ENCODE data around the gene SLC6A4. TPM values are rescaled to one million over a fixed set of nuclear protein-coding genes. Genes with fewer than 3 reads are reported as not detected.
"Not testable (repeated sequence)": the region's sequence is repeated elsewhere in the genome, so short reads cannot be mapped to it uniquely, and the experiment has no call there.

Gene SLC6A4
- polyA plus RNA-seq, 3 donors: 0.66 to 0.90 (median 0.71) TPM

GRCh38 chr17:30174556-30174955, 60.9 kb downstream of the SLC6A4 start:
- no peak for DNase-seq

GRCh38 chr17:30173649-30174048, 61.8 kb downstream of the SLC6A4 start:
- DNase-seq: no peak

- no peak for DNase-seq
Observed at GRCh38 chr17:30172560-30172959, 62.9 kb downstream of the SLC6A4 start.

- DNase-seq: no peak
Observed at GRCh38 chr17:30170415-30170987, 65.0 kb downstream of the SLC6A4 start.

GRCh38 chr17:30165960-30166359, 69.5 kb downstream of the SLC6A4 start:
- DNase-seq: no peak

GRCh38 chr17:30165147-30165546, 70.3 kb downstream of the SLC6A4 start:
- DNase-seq: no peak

GRCh38 chr17:30164531-30164930, 71.0 kb downstream of the SLC6A4 start:
- DNase-seq: no peak

GRCh38 chr17:30161601-30162000, 73.9 kb downstream of the SLC6A4 start:
- no peak for DNase-seq

GRCh38 chr17:30160419-30161172, 74.9 kb downstream of the SLC6A4 start:
- DNase-seq: no peak

- DNase-seq: no peak
Observed at GRCh38 chr17:30158896-30159625, 76.4 kb downstream of the SLC6A4 start.

GRCh38 chr17:30155389-30155788, 80.1 kb downstream of the SLC6A4 start:
- no peak for DNase-seq

GRCh38 chr17:30153463-30153862, 82.0 kb downstream of the SLC6A4 start:
- no peak for DNase-seq

GRCh38 chr17:30151471-30151870, 84.0 kb downstream of the SLC6A4 start:
- DNase-seq: no peak

GRCh38 chr17:30148376-30148775, 87.1 kb downstream of the SLC6A4 start:
- no peak for DNase-seq

- DNase-seq: not testable (repeated sequence)
Observed at GRCh38 chr17:30147860-30148259, 87.6 kb downstream of the SLC6A4 start.

Other genes starting within 250 kb of the SLC6A4 start
- 10 to 100 TPM; 35.1 to 42.2 (median 37.8) TPM for gene NSRP1, start 118.9 kb downstream of the SLC6A4 start, polyA plus RNA-seq (ENCODE audit: insufficient read length in 3 of 3)
- gene BLMH, start 56.2 kb upstream of the SLC6A4 start, polyA plus RNA-seq (ENCODE audit: insufficient read length in 3 of 3): 10 to 100 TPM; 79.7 to 91.5 (median 82.6) TPM
- gene TMIGD1, start 98.4 kb upstream of the SLC6A4 start, polyA plus RNA-seq (ENCODE audit: insufficient read length in 3 of 3): under 1 TPM; 0.56 to 0.81 (median 0.61) TPM
- gene CPD, start 143.2 kb upstream of the SLC6A4 start, polyA plus RNA-seq (ENCODE audit: insufficient read length in 3 of 3): 10 to 100 TPM; 86.8 to 91.6 (median 88.9) TPM
- gene GOSR1, start 241.7 kb upstream of the SLC6A4 start, polyA plus RNA-seq (ENCODE audit: insufficient read length in 3 of 3): 10 to 100 TPM; 45.7 to 53.1 (median 50.8) TPM